WTC11 (cell line): ENCODE data around the gene TSHZ1.

ENCODE experiments used
- CTCF ChIP-seq: fragments of 200-600 bp; IDR thresholded peaks from 2 replicates; pipeline ENCODE4 v1.8.0; 2022; ENCODE audit warnings: antibody characterized with exemption
- SP1 ChIP-seq: sonication (generic); formaldehyde crosslinking; conservative IDR thresholded peaks from 2 replicates; pipeline ENCODE4 v1.8.1; 2022; ENCODE audit warnings: missing genetic modification reagents

GRCh38 chr18:75297731-75298130 is 87.1 kb downstream of the TSHZ1 start:
- TF ChIP-seq CTCF (no peak), SP1 (CRISPR knock-in tag) (no peak)
